Measurements from ENCODE around the gene TACR2.

TACR2 gene

DNA sequence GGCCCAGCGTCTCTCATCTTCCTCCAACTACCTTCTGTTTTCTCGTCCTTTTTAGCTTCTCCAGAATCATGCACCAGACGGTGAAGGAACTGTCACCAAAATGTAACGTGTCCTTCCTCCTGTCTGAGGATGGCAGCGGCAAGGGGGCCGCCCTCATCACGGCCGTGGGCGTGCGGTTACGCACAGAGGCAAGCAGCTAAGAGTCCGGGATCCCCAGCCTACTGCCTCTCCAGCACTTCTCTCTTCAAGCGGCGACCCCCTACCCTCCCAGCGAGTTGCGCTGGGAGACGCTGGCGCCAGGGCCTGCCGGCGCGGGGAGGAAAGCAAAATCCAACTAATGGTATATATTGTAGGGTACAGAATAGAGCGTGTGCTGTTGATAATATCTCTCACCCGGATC, 15.8 kb downstream of the TACR2 start:
- DNase-seq, result no peak

DNA sequence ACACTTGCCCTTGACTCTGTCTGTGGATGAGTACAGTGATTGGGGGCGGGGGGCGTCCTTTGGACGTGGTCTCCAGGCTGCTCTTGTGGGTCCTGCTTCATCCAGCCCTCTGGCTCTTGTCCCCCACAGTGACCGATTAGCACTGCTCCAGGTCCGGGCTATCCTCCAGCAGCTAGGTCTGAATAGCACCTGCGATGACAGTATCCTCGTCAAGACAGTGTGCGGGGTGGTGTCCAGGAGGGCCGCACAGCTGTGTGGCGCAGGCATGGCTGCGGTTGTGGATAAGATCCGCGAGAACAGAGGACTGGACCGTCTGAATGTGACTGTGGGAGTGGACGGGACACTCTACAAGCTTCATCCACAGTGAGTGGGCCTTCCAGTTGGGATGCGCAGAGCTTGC, 18.3 kb downstream of the TACR2 start:
- no peak for DNase-seq

DNA sequence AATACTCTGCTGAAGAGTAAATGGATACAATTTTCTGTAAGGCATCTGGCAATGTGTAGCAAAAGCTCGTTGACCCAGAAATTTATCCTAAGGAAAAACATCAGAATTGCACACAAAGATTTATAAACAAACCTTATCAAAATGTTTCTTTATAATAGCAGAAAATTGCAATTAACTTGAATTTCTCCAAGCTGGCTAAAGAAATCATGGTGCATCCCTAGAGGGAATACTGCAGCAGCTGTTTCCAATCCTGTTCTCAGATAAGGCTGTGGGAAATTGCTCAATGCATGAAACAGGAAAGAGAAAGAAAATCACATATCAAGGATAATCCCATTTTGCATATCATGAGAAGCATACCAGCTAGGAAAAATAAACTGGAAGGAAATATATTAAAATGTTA, 18.7 kb downstream of the TACR2 start:
- no peak for DNase-seq

DNA sequence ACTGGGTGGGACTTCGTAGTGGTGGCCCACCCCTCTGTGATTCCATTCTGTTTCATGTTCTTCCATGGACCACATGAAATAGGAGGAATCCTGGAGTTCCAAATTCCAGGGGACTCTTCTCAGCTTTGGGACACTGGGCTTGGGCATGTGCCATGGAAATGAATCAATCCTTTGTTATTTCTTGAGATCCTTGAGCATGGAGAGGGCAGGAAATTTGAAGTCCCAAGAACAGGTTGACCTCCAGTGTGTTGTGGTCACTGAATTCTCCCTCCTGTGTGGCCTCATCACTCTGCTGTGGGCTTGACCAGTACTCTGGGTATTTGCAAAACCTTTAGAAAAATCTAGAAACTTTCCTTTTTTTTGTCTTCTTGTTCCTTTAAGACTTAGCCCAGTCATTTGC, 22.7 kb downstream of the TACR2 start:
- no peak for DNase-seq

DNA sequence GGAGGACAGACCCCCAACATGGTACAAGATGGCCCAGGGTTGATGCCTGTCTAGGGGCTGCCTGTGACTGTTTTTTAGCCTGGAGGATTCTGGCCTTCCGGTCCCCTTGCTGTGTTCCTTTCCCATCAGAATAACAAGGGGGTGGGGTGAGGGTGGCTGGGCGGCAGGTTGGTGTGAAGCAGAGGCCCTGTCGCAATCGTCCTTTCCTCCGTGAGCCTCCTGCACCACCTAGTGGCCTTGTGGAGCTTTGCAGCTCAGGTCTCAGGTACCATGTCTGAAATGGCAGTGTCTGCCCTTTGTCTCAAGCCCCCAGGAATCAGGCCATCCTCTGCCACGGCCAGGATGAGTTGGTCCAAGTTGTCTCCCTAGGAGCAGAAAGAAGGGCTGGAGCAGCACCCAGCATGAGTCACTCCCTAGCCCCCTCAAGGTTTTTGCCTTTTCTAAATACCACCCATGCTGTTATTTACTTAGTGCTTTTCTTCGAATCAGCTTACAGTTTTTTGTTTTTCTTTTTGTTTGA, 24.2 kb downstream of the TACR2 start:
- peak; percentile 86 for DNase-seq

DNA sequence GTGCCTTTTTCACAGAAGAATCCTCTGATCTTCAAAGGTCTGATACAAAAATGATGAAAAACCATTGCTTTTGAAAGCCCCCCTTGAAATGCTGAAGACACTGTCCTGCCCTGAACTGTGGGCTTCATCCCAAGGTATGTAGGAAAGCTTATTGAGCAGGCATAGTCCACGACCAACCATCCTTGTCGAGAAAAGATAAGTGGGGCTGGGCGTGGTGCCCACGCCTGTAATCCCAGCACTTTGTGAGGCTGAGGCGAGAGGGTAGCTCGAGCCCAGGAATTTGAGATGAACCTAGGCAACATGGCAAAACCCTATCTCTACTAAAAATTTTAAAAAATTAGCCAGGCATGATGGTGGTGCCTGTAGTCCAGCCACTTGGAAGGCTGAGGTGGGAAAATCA, 25.6 kb downstream of the TACR2 start:
- no peak for DNase-seq

- no peak for DNase-seq
Observed at GRCh38 chr10:69389827-69390490, 26.8 kb downstream of the TACR2 start.

DNA sequence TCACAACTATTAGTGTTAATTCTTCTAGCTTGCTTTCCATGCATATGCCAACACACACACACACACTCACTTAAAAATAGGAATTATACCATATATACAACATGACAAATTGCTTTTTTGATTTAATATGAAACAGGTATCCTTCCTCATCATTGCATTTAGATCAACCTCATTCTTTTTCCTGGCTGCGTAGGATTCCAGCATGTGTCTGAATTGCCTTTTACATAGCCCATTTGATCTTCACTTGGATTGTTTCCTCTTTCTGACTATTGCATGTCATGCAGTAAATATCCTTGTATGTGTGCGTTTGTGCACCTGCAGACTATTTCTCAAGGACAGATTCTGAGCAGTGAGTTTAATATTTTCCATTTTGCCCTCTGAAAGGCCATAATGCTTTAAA, 28.2 kb downstream of the TACR2 start:
- no peak for DNase-seq

DNA sequence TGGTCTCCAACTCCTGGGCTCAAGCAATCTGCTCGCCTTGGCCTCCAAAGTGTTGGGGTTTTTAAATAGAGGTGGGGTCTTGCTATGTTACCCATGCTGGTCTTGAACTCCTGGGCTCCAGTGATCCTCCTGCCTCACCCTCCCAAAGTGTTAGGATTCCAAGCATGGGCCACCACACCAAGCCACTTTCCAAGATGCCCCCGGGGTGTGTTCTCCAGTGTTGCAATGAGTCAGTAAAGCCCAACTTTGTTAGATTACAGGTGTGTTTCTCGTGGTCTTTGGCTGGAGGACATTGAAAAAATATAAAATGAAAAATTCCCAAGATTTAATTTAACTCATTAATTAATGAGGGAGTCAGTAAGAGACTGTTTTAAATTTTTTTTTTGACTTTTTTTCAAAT, 29.2 kb downstream of the TACR2 start:
- DNase-seq, result no peak

- DNase-seq, result no peak
Observed at GRCh38 chr10:69385454-69386350, 31.0 kb downstream of the TACR2 start.

DNA sequence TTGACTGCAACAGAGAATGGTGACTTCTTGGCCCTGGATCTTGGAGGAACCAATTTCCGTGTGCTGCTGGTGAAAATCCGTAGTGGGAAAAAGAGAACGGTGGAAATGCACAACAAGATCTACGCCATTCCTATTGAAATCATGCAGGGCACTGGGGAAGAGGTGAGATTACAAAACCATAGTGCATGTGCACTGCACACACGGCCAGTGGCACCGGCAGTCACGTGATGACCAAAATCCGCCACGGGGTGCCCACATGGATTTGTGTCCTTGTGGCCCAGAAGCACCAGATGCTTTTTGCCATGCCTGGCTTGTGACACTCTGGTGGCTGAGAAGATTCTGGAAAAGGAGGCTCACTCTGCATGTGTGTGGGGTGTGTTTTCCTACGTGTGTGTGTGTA, 32.4 kb downstream of the TACR2 start:
- no peak for DNase-seq

GRCh38 chr10:69383558-69383957, 33.2 kb downstream of the TACR2 start:
- DNase-seq, result no peak

DNA sequence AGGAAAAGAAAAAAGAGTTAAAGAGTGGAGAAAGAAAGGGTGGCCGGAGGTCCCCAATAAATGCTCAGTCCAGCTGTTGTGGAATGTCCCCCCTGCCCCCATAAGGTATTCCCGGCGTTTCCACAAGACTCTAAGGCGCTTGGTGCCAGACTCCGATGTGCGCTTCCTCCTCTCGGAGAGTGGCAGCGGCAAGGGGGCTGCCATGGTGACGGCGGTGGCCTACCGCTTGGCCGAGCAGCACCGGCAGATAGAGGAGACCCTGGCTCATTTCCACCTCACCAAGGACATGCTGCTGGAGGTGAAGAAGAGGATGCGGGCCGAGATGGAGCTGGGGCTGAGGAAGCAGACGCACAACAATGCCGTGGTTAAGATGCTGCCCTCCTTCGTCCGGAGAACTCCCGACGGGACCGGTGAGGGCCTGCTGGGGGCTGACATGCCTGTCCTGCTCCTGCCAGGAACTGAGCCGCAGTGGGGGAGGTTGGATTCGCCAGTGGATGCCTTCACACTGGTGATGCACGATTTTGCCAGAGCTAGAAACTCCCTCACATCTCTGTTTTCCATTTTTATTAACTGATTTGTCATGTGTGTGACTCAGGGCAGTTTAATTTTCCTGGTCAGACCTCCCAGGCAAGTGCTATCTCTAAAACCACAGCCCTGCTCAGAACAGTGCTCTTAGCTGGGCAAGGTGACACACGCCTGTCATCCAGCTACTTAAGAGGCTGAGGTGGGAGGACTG, 34.2 kb downstream of the TACR2 start:
- DNase-seq, result no peak

DNA sequence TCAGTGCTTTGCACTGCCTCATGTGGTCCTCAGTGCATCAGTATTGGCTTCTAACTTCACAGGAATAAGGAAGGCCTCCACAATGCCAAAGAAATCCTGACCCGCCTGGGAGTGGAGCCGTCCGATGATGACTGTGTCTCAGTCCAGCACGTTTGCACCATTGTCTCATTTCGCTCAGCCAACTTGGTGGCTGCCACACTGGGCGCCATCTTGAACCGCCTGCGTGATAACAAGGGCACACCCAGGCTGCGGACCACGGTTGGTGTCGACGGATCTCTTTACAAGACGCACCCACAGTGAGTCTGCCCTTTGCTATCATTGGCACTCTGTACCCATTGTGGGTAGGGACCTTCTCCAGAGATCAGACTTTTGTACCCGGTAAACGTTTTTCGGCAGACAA, 36.9 kb downstream of the TACR2 start:
- DNase-seq, result no peak

- no peak for DNase-seq
Observed at GRCh38 chr10:69377933-69378332, 38.8 kb downstream of the TACR2 start.

GRCh38 chr10:69377191-69377590, 39.5 kb downstream of the TACR2 start:
- no peak for DNase-seq

DNA sequence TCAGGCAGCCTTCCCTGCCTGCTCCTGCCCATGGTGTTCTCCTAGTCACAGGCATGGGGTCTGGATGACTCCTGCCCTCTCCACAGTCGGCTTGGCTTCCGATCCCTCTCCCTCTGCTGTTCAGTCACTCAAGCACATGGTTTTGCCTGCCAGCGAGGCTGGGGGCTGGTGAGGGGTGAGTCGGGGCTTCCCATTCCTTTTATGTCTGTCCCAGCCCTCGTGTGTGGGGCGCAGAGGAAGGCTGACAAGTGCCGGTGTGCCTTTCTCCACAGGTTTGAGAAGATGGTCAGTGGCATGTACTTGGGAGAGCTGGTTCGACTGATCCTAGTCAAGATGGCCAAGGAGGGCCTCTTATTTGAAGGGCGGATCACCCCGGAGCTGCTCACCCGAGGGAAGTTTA, 40.1 kb downstream of the TACR2 start:
- DNase-seq, result no peak

- DNase-seq, result no peak
Observed at GRCh38 chr10:69375307-69376151, 41.2 kb downstream of the TACR2 start.

GRCh38 chr10:69374931-69375306, 41.8 kb downstream of the TACR2 start:
- DNase-seq, result no peak

DNA sequence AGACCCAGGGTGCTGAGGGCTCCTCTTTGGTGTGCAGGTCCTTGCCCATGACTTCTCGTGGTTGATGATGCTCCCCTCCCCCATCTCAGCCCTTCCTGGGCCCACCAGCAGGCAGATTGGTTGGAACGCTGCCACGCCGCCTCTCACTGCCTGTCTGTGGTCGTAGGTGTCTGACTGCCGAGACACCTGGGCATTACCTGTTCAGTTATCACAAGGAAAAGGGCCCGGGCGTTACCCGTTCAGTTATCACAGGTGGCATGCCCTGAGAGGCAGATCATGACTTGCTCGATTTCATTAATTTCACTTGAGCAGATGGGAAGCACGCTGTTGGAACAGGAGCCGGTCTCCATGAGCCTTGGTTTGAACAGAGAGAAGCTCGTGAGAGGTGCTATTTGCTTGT, 42.5 kb downstream of the TACR2 start:
- DNase-seq, result no peak

DNA sequence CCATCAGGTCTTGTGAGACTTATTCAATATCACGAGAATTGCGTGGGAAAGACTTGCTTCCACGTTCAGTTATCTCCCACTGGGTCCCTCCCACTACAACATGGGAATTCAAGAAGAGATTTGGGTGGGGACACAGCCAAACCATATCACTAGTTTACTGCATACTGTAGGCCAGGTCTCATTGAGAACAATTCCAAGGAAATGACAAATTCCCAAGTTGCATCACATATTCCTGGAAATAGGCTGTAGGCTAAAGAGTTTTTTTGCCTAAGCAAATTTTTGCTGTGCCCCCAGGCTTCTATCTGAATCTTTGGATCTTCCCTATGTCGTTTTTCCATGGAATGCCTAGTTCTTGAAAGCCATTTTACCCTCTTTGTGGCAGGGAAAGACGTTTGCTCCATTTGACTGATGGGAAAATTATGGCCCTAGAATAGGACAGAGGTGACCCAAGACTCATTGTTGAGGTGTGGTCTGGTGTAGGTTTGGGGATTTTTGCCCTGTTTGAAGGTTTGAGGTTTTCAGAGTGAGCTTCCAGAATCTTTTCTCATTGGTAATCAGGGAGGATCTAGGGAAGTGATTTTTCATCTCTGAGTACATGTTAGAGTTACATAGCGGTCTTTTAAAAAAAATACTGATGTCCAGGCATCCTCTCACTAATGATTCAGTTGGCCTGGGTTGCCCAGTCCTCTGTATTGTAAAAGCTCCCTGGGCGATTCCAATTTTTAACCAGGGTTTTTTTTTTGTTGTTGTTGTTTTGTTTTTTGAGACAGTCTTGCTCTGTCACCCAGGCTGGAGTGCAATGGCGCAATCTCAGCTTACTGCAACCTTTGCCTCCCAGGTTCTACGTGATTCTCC, 44.4 kb downstream of the TACR2 start:
- DNase-seq, result no peak

GRCh38 chr10:69367469-69367868, 49.2 kb downstream of the TACR2 start:
- DNase-seq, result no peak
